GM23338 (cell line): Measurements from ENCODE around the gene PRKCH. TPM values are rescaled to one million over a fixed set of nuclear protein-coding genes. Genes with fewer than 3 reads are reported as not detected.

ENCODE experiments used
- ATAC-seq: fragments of 200-7000 bp; cut with Tn5 transposase; 3 replicates; pipeline ENCODE4 v1.9.1; 2020
- DNase-seq: peaks from one replicate; pipeline ENCODE4 v3.0.0-alpha.2; 2015; ENCODE audit warnings: low spot score
- H2AFZ ChIP-seq: fragments of 200-600 bp; sonication (generic); 2 replicates; pipeline ENCODE4 v1.8.0; 2016; ENCODE audit warnings: antibody characterized with exemption, mild to moderate bottlenecking, moderate library complexity
- H3F3A ChIP-seq: fragments of 200-600 bp; sonication (generic); replicated peaks from 2 replicates; pipeline ENCODE4 v1.8.0; 2017; ENCODE audit warnings: antibody characterized with exemption, mixed run types, low read depth
- H3K27ac ChIP-seq: fragments of 200-600 bp; sonication (generic); 2 replicates; pipeline ENCODE4 v1.6.1; 2016; ENCODE audit warnings: low read depth
- H3K27me3 ChIP-seq: fragments of 200-600 bp; sonication (generic); 2 replicates; pipeline ENCODE4 v1.8.0; 2016; ENCODE audit warnings: mild to moderate bottlenecking, mixed run types, moderate library complexity; ENCODE audit not compliant: insufficient read depth
- H3K36me3 ChIP-seq: fragments of 200-600 bp; sonication (generic); 2 replicates; pipeline ENCODE4 v1.8.0; 2016; ENCODE audit warnings: mild to moderate bottlenecking; ENCODE audit not compliant: insufficient read depth
- H3K4me1 ChIP-seq: fragments of 200-600 bp; sonication (generic); 2 replicates; pipeline ENCODE4 v1.8.0; 2016; ENCODE audit warnings: mild to moderate bottlenecking, moderate library complexity; ENCODE audit not compliant: insufficient read depth
- H3K4me2 ChIP-seq: fragments of 200-600 bp; sonication (generic); 2 replicates; pipeline ENCODE4 v1.7.1; 2017; ENCODE audit warnings: mixed run types
- H3K4me3 ChIP-seq: fragments of 200-600 bp; sonication (generic); 2 replicates; pipeline ENCODE4 v1.6.1; 2016; ENCODE audit warnings: mixed run types
- H3K79me2 ChIP-seq: fragments of 200-600 bp; sonication (generic); replicated peaks from 2 replicates; pipeline ENCODE4 v1.8.0; 2017; ENCODE audit warnings: mild to moderate bottlenecking; ENCODE audit not compliant: insufficient read depth
- H3K9me2 ChIP-seq: fragments of 200-600 bp; sonication (generic); 2 replicates; pipeline ENCODE4 v1.8.0; 2017; ENCODE audit not compliant: insufficient read depth
- H4K20me1 ChIP-seq: fragments of 200-600 bp; sonication (generic); replicated peaks from 2 replicates; pipeline ENCODE4 v1.8.0; 2017; ENCODE audit warnings: mild to moderate bottlenecking; ENCODE audit not compliant: insufficient read depth
- H3K27ac Mint-ChIP-seq: 2 replicates; pipeline ENCODE4 v1.8.0; 2020; ENCODE audit warnings: inconsistent platforms, mild to moderate bottlenecking, moderate library complexity, mixed read lengths
- H3K27me3 Mint-ChIP-seq: 3 replicates; pipeline ENCODE4 v1.8.0; 2022; ENCODE audit warnings: low read depth, mild to moderate bottlenecking, moderate library complexity, mixed read lengths, inconsistent platforms; ENCODE audit not compliant: insufficient read depth, poor library complexity
- H3K36me3 Mint-ChIP-seq: 3 replicates; pipeline ENCODE4 v1.8.0; 2021; ENCODE audit warnings: low read depth, mild to moderate bottlenecking, inconsistent platforms, moderate library complexity, mixed read lengths
- H3K4me1 Mint-ChIP-seq: 3 replicates; pipeline ENCODE4 v1.8.0; 2020; ENCODE audit warnings: mild to moderate bottlenecking, inconsistent platforms, mixed read lengths
- H3K4me3 Mint-ChIP-seq: 3 replicates; pipeline ENCODE4 v1.8.0; 2021; ENCODE audit warnings: moderate library complexity, mild to moderate bottlenecking, inconsistent platforms, mixed read lengths
- H3K9me3 Mint-ChIP-seq: 3 replicates; pipeline ENCODE4 v1.8.0; 2020; ENCODE audit warnings: moderate library complexity, mild to moderate bottlenecking, inconsistent platforms, mixed read lengths
- CREB1 ChIP-seq: fragments of 250-450 bp; sonication (Bioruptor Pico); IDR thresholded peaks from 2 replicates; pipeline ENCODE4 v1.5.0; 2020; ENCODE audit warnings: low read depth, mild to moderate bottlenecking, moderate library complexity
- CTCF ChIP-seq, 2 experiments: fragments of 200-600 bp in 1 of 2; sonication (generic) in 1 of 2; conservative IDR thresholded peaks; 2 replicates each; pipeline versions ENCODE4 v1.5.1 to v1.6.1; 2016 to 2017; ENCODE audit warnings: antibody characterized with exemption in 2 of 2, low read depth in 2 of 2, mild to moderate bottlenecking in 2 of 2, moderate library complexity in 1 of 2
- EZH2phosphoT487 ChIP-seq: fragments of 200-600 bp; sonication (generic); IDR thresholded peaks from one replicate; pipeline ENCODE4 v1.8.1; 2018; ENCODE audit warnings: antibody characterized with exemption; ENCODE audit not compliant: unreplicated experiment
- JUNB ChIP-seq: IDR thresholded peaks from one replicate; pipeline ENCODE4 v1.6.1; 2016; ENCODE audit warnings: antibody characterized with exemption; ENCODE audit not compliant: unreplicated experiment
- POLR2AphosphoS5 ChIP-seq: IDR thresholded peaks from 2 replicates; pipeline ENCODE4 v1.6.1; 2016; ENCODE audit warnings: antibody characterized with exemption, low read depth
- REST ChIP-seq: IDR thresholded peaks from one replicate; pipeline ENCODE4 v1.6.1; 2018; ENCODE audit warnings: antibody characterized with exemption; ENCODE audit not compliant: unreplicated experiment
- ZNF462 ChIP-seq: fragments of 250-450 bp; sonication (Bioruptor Pico); IDR thresholded peaks from 2 replicates; pipeline ENCODE4 v1.5.0; 2020; ENCODE audit warnings: mild to moderate bottlenecking, moderate library complexity
- polyA plus RNA-seq: library from polyadenylated mRNA; unstranded; fragments of >200 nt; fragmentation: Nextera tagmentation; extraction: Ambion mirVana; gene quantifications from 2 replicates; pipeline ENCODE4 v1.2.1, GENCODE V29; 2016
- total RNA-seq: library from RNA; depleted of rRNA; stranded (reverse); fragments of >200 nt; shearing (Covaris generic); gene quantifications from 2 replicates; pipeline ENCODE4 v1.2.3, GENCODE V29; 2014

PRKCH gene
- total and polyA plus RNA-seq, 2 experiments from 2014 or later, result 5.4 to 10.1 TPM

GRCh38 chr14:61328626-61329262 lies 7.4 kb downstream of the PRKCH start (continued):
- TF ChIP-seq CTCF (conservative IDR thresholded peaks at IDR 0.05; ENCODE audit: low read depth in 2 of 2), result no peak

GRCh38 chr14:61329478-61330051 lies 8.2 kb downstream of the PRKCH start:
- TF ChIP-seq ZNF462 (CRISPR knock-in tag) (no peak), JUNB (no peak), POLR2AphosphoS5 (no peak), REST (no peak), CREB1 (CRISPR knock-in tag) (no peak), EZH2phosphoT487 (no peak)
- Histone ChIP-seq H3K79me2 (no peaks in the 10 kb centered on the region), H3K36me3 (no peaks in the 10 kb centered on the region), H3K27ac (no peak overlapping the region), H4K20me1 (no peaks in the 10 kb centered on the region), H3F3A (no peaks in the 10 kb centered on the region), H3K9me2 (no peaks in the 10 kb centered on the region), H3K4me1 (no peaks in the 10 kb centered on the region), H3K4me2 (no peak overlapping the region), H3K27me3 (no peaks in the 10 kb centered on the region), H2AFZ (no peak overlapping the region), H3K4me3 (no peak overlapping the region)
- no peak for DNase-seq
- Mint-ChIP-seq H3K9me3 (peaks cover 9% of the 10 kb centered on the region), H3K27me3 (peaks cover 2% of the 10 kb centered on the region), H3K4me1 (peaks cover 10% of the 10 kb centered on the region), H3K36me3 (peaks cover 3% of the 10 kb centered on the region; the same call in 2 of the 3 replicates), H3K27ac (no peak overlapping the region), H3K4me3 (no peak overlapping the region)
- ATAC-seq, result no peak
